Brain microvascular endothelial cell (primary cell): ENCODE data around the gene SPTBN5.
A peak's percentile ranks its signal among the peaks of the same experiment; 100 is the strongest.

Experiments used
- DNase-seq: peaks from one replicate; pipeline ENCODE4 v3.0.0-alpha.2; 2020
- H3K27ac ChIP-seq: fragments of 250-450 bp; sonication (Bioruptor Pico); 2 replicates; pipeline ENCODE4 v1.5.1; 2020; ENCODE audit warnings: mild to moderate bottlenecking, moderate library complexity
- H3K27me3 ChIP-seq: fragments of 250-450 bp; sonication (Bioruptor Pico); replicated peaks from 2 replicates; pipeline ENCODE4 v1.5.1; 2020; ENCODE audit warnings: mild to moderate bottlenecking
- H3K36me3 ChIP-seq: fragments of 250-450 bp; sonication (Bioruptor Pico); replicated peaks from 2 replicates; pipeline ENCODE4 v1.5.1; 2020; ENCODE audit warnings: mild to moderate bottlenecking
- H3K4me3 ChIP-seq: 2 replicates; pipeline ENCODE4 v1.5.1; 2011; ENCODE audit warnings: low read depth, mild to moderate bottlenecking, control low read depth, low read length, moderate library complexity
- CTCF ChIP-seq: IDR thresholded peaks from 2 replicates; pipeline ENCODE4 v1.5.1; 2011; ENCODE audit warnings: low read depth, mild to moderate bottlenecking, moderate library complexity, low read length, control low read depth, inconsistent platforms; ENCODE audit errors: missing control alignments
- in situ Hi-C: cut with HindIII; loops from 2 replicates; pipeline ENCODE4 v1.10.0; 2017; ENCODE audit warnings: low sequenced_read_pairs, low pct_ligation_motif_present

Gene SPTBN5

GRCh38 chr15:41933771-41934170 lies 39.9 kb upstream of the SPTBN5 start:
- Histone ChIP-seq H3K36me3 (no peaks in the 10 kb centered on the region), H3K4me3 (no peak overlapping the region), H3K27me3 (no peaks in the 10 kb centered on the region), H3K27ac (no peak overlapping the region)
- DNase-seq = no peak
- TF ChIP-seq CTCF = no peak
- in situ Hi-C loops = no loop called here

GRCh38 chr15:41933326-41933725 lies 39.5 kb upstream of the SPTBN5 start:
- no peak for DNase-seq
- H3K4me3 ChIP-seq = no peak overlapping the region
- in situ Hi-C loops = no loop called here
- no peaks in the 10 kb centered on the region for H3K36me3 ChIP-seq
- H3K27ac ChIP-seq = no peak overlapping the region
- TF ChIP-seq CTCF = no peak
- no peaks in the 10 kb centered on the region for H3K27me3 ChIP-seq

GRCh38 chr15:41932511-41933289 lies 38.8 kb upstream of the SPTBN5 start:
- Histone ChIP-seq H3K27ac (no peak overlapping the region), H3K36me3 (no peaks in the 10 kb centered on the region), H3K4me3 (no peak overlapping the region), H3K27me3 (no peaks in the 10 kb centered on the region)
- in situ Hi-C loops = no loop called here
- DNase-seq = no peak
- TF ChIP-seq CTCF = no peak

GRCh38 chr15:41932101-41932500 lies 38.2 kb upstream of the SPTBN5 start:
- DNase-seq = no peak
- Histone ChIP-seq H3K27me3 (no peaks in the 10 kb centered on the region), H3K4me3 (no peak overlapping the region), H3K27ac (no peak overlapping the region), H3K36me3 (no peaks in the 10 kb centered on the region)
- in situ Hi-C loops = no loop called here
- no peak for TF ChIP-seq CTCF

GRCh38 chr15:41930867-41931222 lies 37.0 kb upstream of the SPTBN5 start:
- in situ Hi-C loops = no loop called here
- no peaks in the 10 kb centered on the region for H3K36me3 ChIP-seq
- H3K27ac ChIP-seq = peak overlapping the region; percentile 76
- H3K4me3 ChIP-seq = no peak overlapping the region
- H3K27me3 ChIP-seq = no peaks in the 10 kb centered on the region
- TF ChIP-seq CTCF = no peak
- DNase-seq = no peak

GRCh38 chr15:41930221-41930866 lies 36.5 kb upstream of the SPTBN5 start:
- peak; percentile 61 for TF ChIP-seq CTCF
- in situ Hi-C loops = no loop called here
- Histone ChIP-seq H3K36me3 (no peaks in the 10 kb centered on the region), H3K27me3 (no peaks in the 10 kb centered on the region), H3K27ac (peak overlapping the region; percentile 76), H3K4me3 (no peak overlapping the region)
- DNase-seq = peak; percentile 89
